SK-N-MC (cell line): Measurements from ENCODE around the gene MRPL21.

Source experiments
- DNase-seq: peaks from one replicate; pipeline ENCODE4 v3.0.0-alpha.2; 2011; ENCODE audit warnings: low read depth, low spot score
- H3K27ac ChIP-seq: fragments of 200-600 bp; sonication (generic); 2 replicates; pipeline ENCODE4 v1.5.1; 2016; ENCODE audit warnings: mixed run types
- H3K36me3 ChIP-seq: fragments of 200-600 bp; sonication (generic); 2 replicates; pipeline ENCODE4 v1.6.1; 2017; ENCODE audit warnings: antibody characterized with exemption, low read length, mixed read lengths; ENCODE audit not compliant: insufficient read depth
- H3K4me3 ChIP-seq: fragments of 200-600 bp; sonication (generic); 2 replicates; pipeline ENCODE4 v1.5.1; 2016
- H3K9ac ChIP-seq: fragments of 200-600 bp; sonication (generic); 2 replicates; pipeline ENCODE4 v1.8.0; 2017; ENCODE audit warnings: mixed run types, mixed read lengths; ENCODE audit not compliant: insufficient read length
- H3K9me3 ChIP-seq: fragments of 200-600 bp; sonication (generic); 2 replicates; pipeline ENCODE4 v1.6.1; 2017; ENCODE audit warnings: low read depth, mild to moderate bottlenecking, antibody characterized with exemption, low read length, moderate library complexity, mixed read lengths
- EZH2 ChIP-seq: fragments of 200-600 bp; sonication (generic); IDR thresholded peaks from one replicate; pipeline ENCODE4 v1.6.1; 2017; ENCODE audit warnings: antibody characterized with exemption
- FOXP2 ChIP-seq: optimal IDR thresholded peaks from 2 replicates; pipeline ENCODE3; 2011; ENCODE audit warnings: mild to moderate bottlenecking, moderate library complexity; ENCODE audit not compliant: insufficient read depth; ENCODE audit errors: extremely low read length, control extremely low read depth
- POLR2AphosphoS5 ChIP-seq: IDR thresholded peaks from 2 replicates; pipeline ENCODE4 v1.6.1; 2012; ENCODE audit warnings: mild to moderate bottlenecking, low read depth, low read length, borderline replicate concordance

Gene MRPL21

DNA sequence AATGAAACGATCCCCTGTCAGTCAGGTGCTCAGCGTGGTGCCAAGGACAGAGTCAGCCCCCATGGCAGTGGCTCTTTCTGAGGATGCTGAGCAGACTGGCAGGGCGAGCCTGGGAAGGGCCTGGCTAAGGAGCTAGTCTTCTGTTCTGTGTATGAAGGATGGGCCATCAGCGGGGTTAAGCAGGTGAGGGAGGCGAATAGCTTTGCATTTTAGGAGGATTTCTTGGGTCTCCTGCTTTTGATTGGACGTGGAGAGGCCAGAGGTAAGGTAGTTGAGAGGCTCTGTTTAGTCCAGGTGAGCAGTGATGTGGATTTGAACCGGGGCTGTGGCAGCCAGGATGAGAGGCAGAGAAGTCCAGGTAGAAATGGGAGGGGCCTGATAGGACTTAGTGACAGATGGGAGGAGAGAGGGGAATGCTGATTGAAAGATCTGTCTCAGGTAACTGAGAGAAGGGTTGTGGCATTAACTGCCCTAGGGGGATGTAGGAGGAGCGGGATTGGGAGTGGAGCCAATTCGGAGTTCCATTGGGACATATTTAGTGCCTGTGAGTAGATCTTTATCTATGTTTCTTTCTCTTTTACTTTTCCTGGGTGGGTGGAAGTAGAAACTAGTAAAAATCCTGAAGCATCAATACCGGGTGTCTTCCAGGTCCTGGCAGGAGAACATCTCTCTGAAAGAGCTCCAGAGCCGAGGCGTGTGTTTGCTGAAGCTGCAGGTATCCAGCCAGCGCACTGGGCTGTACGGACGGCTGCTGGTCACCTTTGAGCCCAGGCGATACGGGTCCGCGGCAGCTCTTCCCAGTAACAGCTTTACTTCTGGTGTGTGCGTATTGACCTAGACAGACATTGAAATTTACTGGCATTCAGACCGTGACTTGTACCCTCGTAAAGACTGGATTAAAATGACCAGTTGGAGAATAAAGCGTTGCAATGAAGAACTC lies 2.1 kb upstream of the MRPL21 start:
- H3K9me3 ChIP-seq, result no peaks in the 10 kb centered on the region
- no peak for DNase-seq
- TF ChIP-seq EZH2, result no peak
- no peak for TF ChIP-seq FOXP2
- no peak for TF ChIP-seq POLR2AphosphoS5
- H3K9ac ChIP-seq, result peak overlapping the region; percentile 90
- H3K4me3 ChIP-seq, result peak overlapping the region; percentile 96
- no peak overlapping the region for H3K27ac ChIP-seq
- H3K36me3 ChIP-seq, result peaks cover 33% of the 10 kb centered on the region

DNA sequence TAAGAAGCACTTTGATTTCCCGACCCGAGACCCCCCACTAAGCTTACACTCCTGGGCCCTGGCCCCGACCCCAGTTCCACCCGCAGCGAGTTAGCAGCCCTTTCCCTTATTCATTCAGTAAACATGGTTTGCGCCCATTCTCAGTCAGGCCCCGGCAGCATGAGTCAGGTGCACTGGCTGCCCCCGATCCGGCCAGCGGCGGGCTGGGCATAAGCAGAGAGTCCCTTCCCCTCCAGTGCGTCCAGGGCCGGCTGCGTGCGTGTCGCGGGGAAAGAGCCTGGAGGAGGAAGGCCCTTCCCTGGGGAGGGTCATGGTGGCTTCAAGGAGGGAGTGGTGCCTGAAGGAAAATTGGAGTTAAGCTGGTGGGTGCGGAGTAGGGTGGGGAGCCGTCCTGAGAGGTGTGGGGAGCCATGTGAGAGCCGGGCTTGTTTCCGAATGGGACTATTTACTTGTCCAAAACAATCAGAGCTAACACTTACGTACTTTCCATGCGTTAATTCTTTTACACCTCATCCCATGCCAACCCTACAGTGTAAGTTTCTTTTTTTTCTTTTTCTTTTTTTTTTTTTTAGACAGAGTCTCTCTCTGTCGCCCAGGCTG lies 716 bp upstream of the MRPL21 start:
- Histone ChIP-seq H3K4me3 (peak overlapping the region; percentile 96), H3K27ac (0 out of 2 replicates have a peak overlapping the region, but pooled peaks have one; percentile 20), H3K9ac (peak overlapping the region; percentile 90), H3K9me3 (no peaks in the 10 kb centered on the region), H3K36me3 (peaks cover 38% of the 10 kb centered on the region)
- TF ChIP-seq FOXP2 (no peak), EZH2 (no peak)
- no peak for DNase-seq

GRCh38 chr11:68900835-68901381 lies 2.7 kb downstream of the MRPL21 start:
- peaks cover 47% of the 10 kb centered on the region for H3K36me3 ChIP-seq
- DNase-seq, result no peak
- TF ChIP-seq POLR2AphosphoS5 (no peak), FOXP2 (no peak), EZH2 (no peak)
- no peak overlapping the region for H3K4me3 ChIP-seq
- no peak overlapping the region for H3K9ac ChIP-seq
- no peaks in the 10 kb centered on the region for H3K9me3 ChIP-seq
- no peak overlapping the region for H3K27ac ChIP-seq

- DNase-seq, result no peak
- H3K27ac ChIP-seq, result no peak overlapping the region
- no peak overlapping the region for H3K4me3 ChIP-seq
- H3K9me3 ChIP-seq, result no peaks in the 10 kb centered on the region
- H3K9ac ChIP-seq, result no peak overlapping the region
- TF ChIP-seq FOXP2, result no peak
- TF ChIP-seq EZH2, result no peak
- no peak for TF ChIP-seq POLR2AphosphoS5
- peaks cover 69% of the 10 kb centered on the region for H3K36me3 ChIP-seq
Observed at GRCh38 chr11:68897441-68897840, 6.2 kb downstream of the MRPL21 start.

DNA sequence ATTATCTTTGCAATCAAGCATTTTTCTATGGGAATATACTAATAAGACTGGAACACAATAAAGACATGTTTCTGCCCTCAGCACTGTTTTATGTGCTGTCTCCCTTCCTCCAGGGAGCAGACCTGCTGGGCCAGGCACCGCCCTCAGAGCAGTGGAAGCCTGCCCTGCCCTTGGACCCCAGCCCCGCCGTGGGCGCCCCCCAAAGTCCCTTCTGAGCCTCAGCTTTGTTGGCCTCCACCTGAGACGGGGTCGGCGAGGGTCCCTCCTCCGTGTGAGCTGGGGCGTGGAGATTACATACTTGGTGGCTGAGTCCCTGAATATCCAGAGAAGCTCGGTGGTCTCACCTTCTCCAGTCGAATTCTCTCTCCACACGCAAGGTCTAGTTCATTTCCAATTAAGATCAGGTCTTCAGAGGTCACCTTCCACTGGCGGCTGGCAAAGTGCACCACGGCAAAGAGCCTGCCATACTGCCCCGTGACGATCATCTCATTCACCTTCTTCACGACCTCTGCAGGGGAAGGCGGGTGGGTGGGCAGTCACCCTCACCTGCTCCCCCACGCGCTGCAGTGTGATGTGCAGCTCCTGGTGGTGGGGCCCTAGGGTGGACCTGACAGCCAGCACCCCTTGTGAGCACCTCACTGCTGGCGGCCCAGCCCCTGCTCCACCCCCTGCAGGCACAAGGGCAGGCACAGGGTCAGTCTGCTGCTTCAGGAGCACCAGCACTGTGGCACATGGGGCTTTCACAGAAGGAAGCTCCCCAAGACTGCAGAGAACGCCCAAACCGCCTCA lies 7.3 kb downstream of the MRPL21 start:
- TF ChIP-seq POLR2AphosphoS5, result no peak
- TF ChIP-seq FOXP2, result no peak
- no peak for TF ChIP-seq EZH2
- H3K4me3 ChIP-seq, result no peak overlapping the region
- no peak overlapping the region for H3K9ac ChIP-seq
- peaks cover 75% of the 10 kb centered on the region for H3K36me3 ChIP-seq
- no peak for DNase-seq
- H3K9me3 ChIP-seq, result no peaks in the 10 kb centered on the region
- no peak overlapping the region for H3K27ac ChIP-seq

GRCh38 chr11:68893282-68893681 lies 10.3 kb downstream of the MRPL21 start:
- Histone ChIP-seq H3K9me3 (no peaks in the 10 kb centered on the region), H3K4me3 (no peak overlapping the region), H3K9ac (no peak overlapping the region), H3K36me3 (peaks cover 56% of the 10 kb centered on the region), H3K27ac (no peak overlapping the region)
- DNase-seq, result no peak
- TF ChIP-seq POLR2AphosphoS5, result no peak
- no peak for TF ChIP-seq EZH2
- TF ChIP-seq FOXP2, result no peak

GRCh38 chr11:68892576-68892975 lies 11.1 kb downstream of the MRPL21 start:
- peak overlapping the region; percentile 46; the same call in 1 of the 2 replicates for H3K27ac ChIP-seq
- no peak overlapping the region for H3K4me3 ChIP-seq
- DNase-seq, result no peak
- no peak for TF ChIP-seq POLR2AphosphoS5
- TF ChIP-seq EZH2, result no peak
- no peak for TF ChIP-seq FOXP2
- peaks cover 49% of the 10 kb centered on the region for H3K36me3 ChIP-seq
- H3K9me3 ChIP-seq, result no peaks in the 10 kb centered on the region
- no peak overlapping the region for H3K9ac ChIP-seq

DNA sequence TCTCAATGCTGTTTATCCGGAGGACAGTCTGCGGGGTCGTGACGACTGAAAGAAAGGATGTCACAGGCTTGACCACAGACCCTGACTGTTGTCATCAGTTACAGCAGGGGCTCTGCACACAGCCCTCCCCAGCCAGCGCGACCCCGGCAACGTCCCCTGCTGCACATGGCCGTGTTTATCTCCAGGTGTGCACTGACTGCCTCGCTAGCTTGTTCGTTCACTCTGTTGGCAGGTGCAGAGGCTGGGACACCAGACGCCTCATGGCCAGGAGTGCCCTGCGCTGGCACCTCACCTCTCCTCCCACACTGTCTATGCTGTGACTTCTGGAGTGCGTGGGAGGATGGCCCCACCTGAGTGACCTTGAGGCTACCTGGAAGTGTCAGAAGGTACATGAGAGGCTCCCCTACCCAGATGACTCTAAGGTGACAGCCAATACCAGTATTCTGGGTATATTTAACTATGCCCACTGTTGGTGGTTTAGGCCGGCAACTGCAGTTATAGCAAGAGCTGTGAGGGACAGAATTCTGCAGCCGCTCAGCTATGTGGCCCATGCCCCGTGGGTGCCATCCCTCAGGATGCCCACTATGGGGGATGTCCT lies 12.2 kb downstream of the MRPL21 start:
- Histone ChIP-seq H3K4me3 (peak overlapping the region; percentile 43), H3K27ac (peak overlapping the region; percentile 92), H3K9ac (no peak overlapping the region), H3K36me3 (peaks cover 38% of the 10 kb centered on the region), H3K9me3 (no peaks in the 10 kb centered on the region)
- DNase-seq, result no peak
- no peak for TF ChIP-seq FOXP2
- TF ChIP-seq EZH2, result no peak
- TF ChIP-seq POLR2AphosphoS5, result no peak
